ENCODE measurements around the gene SLC2A11. TPM values are rescaled to one million over a fixed set of nuclear protein-coding genes. Genes with fewer than 3 reads are reported as not detected.

SLC2A11 gene
- total and polyA plus RNA-seq, 10 of the 15 experiments (the other 5 are each of a cell fraction or from before 2014, with no cell fraction given) = 0.98 to 18.3 (median 8.6) TPM

DNA sequence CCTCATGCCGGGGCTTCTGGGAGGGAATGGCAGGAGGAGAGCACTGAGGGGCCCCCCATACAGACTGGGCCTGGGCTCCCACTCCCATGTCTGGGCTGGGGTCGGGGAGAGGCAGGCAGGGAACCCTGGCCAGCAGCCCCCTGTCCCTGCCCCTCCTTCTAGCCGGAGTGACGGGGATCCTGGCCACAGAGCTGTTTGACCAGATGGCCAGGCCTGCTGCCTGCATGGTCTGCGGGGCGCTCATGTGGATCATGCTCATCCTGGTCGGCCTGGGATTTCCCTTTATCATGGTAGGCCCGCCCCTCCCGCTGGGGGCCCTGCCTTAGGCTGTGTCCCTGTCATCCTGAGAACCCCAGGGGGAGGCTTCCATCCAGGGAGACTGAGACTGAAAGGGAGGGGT lies 26.5 kb downstream of the SLC2A11 start:
- ATAC-seq (no peak), FAIRE-seq (no peak), DNase-seq (ENCODE audit: low read depth, low spot score) (no peak)
- WGBS (ENCODE audit: insufficient coverage, insufficient replicate concordance, low lambda C conversion rate, missing lambda C conversion rate) = 52% methylated on average over 9 of the region's 9 CpGs
- no peaks in the 10 kb centered on the region for H4K20me1 ChIP-seq (ENCODE audit: control insufficient read depth, insufficient read depth)
- no peak overlapping the region for H2AFZ ChIP-seq (ENCODE audit: control insufficient read depth, low read depth, low read length)
- no peak overlapping the region for H3K9ac ChIP-seq (ENCODE audit: control insufficient read depth, insufficient read depth, low read length)
- CTCF ChIA-PET = interaction anchor here (1.2 to 1.5 kb wide), 2 partner anchors 10 kb away, joined by 4 to 8 read pairs; partner anchors contain the start of gene MIF
- RAD21 ChIA-PET (ENCODE audit: unreplicated experiment) = no interaction called here
- SMC1A ChIA-PET (ENCODE audit: uncharacterized antibody, unreplicated experiment) = no interaction called here
- in situ Hi-C loops (cut with MboI) = no loop called here
- no peaks in the 10 kb centered on the region for H3K27me3 ChIP-seq (replicated peaks in 1 of 2; ENCODE audit: control insufficient read depth in 2 of 2, insufficient read depth in 2 of 2, low read length in 1 of 2)
- H3K4me1 ChIP-seq (ENCODE audit: control insufficient read depth, insufficient read depth, low read length) = no peaks in the 10 kb centered on the region
- no peak overlapping the region for H3K27ac ChIP-seq (ENCODE audit: control insufficient read depth, insufficient read depth)
- no peaks in the 10 kb centered on the region for H3K79me2 ChIP-seq (ENCODE audit: control insufficient read depth, insufficient read depth, low read length)
- TF ChIP-seq STAT1 (conservative IDR thresholded peaks at IDR 0.05) (no peak), BRCA1 (IDR thresholded peaks at IDR 0.05; ENCODE audit: low read depth, low read length) (no peak), ZNF274 (IDR thresholded peaks at IDR 0.05; ENCODE audit: insufficient read depth, insufficient read length) (no peak), MYB (IDR thresholded peaks at IDR 0.05; ENCODE audit: borderline replicate concordance, low read depth, low read length) (no peak), SUZ12 (IDR thresholded peaks at IDR 0.05; ENCODE audit: unreplicated experiment) (no peak), MTA2 (IDR thresholded peaks at IDR 0.05; ENCODE audit: low read depth) (no peak), SREBF2 (IDR thresholded peaks at IDR 0.05; ENCODE audit: low read length) (no peak), YBX1 (IDR thresholded peaks at IDR 0.05) (no peak), ZBED1 (IDR thresholded peaks at IDR 0.05; ENCODE audit: borderline replicate concordance) (no peak), NR2C1 (IDR thresholded peaks at IDR 0.05) (no peak), BMI1 (IDR thresholded peaks at IDR 0.05; ENCODE audit: borderline replicate concordance) (no peak)
- no peaks in the 10 kb centered on the region for H3K9me3 ChIP-seq (replicated peaks; ENCODE audit: control insufficient read depth, insufficient read depth, low read length)
- H3K4me3 ChIP-seq = no peak overlapping the region
- no peaks in the 10 kb centered on the region; a peak in 1 of 4 replicates for H3K36me3 ChIP-seq (ENCODE audit: control insufficient read depth in 2 of 2, insufficient read depth in 2 of 2, low read length in 1 of 2)
- POLR2A ChIA-PET = no interaction called here
- no TSS peak for BruUV-seq (replicated peaks)
- intact Hi-C loops (cut with micrococcal nuclease; ENCODE audit: unreplicated experiment) = no loop called here
- no peak overlapping the region for H3K4me2 ChIP-seq (ENCODE audit: control insufficient read depth, insufficient read depth)

Data from GM12878 (cell line).